GM18517 (cell line): ENCODE results near the gene POGLUT3.
A peak's percentile ranks its signal among the peaks of the same experiment; 100 is the strongest.

Experiments used
- ATAC-seq: cut with Tn5 transposase; IDR thresholded peaks from one replicate; pipeline ENCODE4 v1.9.1; 2021; ENCODE audit warnings: mild to moderate bottlenecking, moderate library complexity; ENCODE audit not compliant: unreplicated experiment

Gene POGLUT3

DNA sequence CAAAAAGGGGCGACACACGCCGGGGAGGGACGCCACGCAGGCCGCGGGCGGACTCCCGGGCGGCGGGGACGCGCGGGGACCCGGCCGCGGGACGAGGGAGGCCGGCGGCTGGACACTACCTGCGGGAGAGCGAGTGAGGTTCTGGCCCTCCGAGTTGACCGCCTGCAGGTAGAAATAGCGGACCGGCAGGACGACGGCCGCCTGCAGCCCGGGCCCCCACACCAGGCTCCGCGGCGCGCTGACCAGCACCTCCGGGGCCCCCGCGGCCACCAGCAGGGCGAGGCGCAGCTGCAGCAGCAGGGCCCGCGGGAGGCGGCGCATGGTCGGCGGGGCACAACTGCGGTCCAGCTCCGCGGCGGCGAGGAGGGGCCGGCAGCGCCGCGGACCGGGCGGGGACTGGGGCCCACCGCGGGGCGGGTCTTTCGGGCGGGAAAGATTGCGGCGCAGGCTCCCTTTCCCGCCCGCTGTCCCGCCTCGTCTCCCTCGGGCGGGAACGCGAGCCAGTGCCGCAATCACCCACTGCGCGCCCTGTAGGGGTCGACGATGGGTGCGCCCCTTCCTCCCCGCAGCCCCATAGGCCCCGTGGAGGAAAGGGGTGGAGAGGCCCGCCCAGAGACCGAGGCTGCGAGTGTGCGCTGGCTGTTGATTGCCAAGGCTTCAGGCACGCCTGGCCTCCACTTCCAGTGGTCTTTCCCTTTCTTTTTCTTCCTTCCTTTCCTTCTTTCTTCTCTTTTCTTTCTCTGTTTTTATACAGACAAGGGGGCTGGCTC lies at the start of gene POGLUT3:
Gene POGLUT3 (minus strand): TSS at position 339 of the 770 bp plus-strand sequence. CDS start 18 bp downstream, at position 321.
- peak; percentile 47 for ATAC-seq

DNA sequence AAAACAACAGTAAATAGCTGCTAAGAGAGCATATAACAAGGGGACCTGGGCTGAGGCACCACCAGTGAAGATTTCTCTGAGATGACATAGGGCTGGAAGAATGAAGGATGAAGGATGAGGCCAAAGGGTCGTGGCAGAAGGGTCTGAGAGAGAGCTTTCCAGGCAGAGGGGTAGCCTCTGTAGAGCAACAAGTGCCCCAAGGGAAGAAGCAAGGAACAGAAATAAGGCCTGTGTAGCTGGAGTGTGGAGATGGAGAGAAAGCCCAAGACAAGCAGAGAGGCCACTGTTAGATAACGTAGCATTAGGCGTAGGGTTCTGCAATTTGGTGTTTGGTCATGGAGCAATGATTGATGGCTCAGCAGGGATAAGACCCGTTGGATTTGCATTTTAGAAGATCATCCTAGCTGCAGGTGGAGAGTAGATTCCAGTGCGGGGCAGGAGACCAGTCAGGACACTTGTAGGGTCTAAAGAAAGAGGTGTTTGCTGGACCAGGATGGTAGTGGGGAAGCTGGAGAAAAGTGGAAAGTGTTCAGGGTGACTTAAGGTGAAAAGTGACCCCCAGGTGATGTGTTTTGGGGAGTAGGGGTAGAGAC lies 47.8 kb upstream of the POGLUT3 start:
- no peak for ATAC-seq

DNA sequence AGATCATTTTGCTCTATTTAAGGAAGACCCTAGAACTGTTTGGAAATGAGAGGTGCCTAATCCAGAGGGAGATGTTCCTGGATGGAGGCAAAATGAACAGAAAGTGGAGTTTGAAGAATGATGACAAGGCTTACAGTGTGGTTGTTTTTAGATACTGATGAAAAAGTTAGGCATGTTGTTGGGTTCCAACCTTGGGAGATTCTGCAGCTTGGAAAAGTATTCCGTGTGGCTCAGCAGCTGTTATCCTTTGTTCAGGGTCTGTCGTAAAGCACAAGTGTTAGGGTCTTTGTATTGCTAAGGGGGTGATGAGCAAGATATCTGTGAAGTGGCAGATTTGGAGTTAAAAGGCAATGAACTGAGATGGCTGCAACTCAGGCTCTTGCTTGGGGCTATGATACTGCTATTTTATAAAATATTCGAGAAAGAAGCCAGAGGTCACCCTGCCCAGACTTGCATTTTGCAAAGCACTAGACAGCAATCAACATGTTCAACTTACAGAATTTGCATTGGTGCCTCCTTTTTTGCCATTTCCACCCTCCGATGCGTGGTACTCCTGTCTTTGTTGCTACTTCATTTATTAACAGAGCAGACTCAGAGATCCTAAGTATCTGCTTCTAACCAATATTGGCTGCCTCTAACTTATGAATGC lies 45.3 kb upstream of the POGLUT3 start:
- ATAC-seq = no peak

GRCh38 chr11:108541531-108541930 lies 43.3 kb upstream of the POGLUT3 start:
- ATAC-seq = no peak

DNA sequence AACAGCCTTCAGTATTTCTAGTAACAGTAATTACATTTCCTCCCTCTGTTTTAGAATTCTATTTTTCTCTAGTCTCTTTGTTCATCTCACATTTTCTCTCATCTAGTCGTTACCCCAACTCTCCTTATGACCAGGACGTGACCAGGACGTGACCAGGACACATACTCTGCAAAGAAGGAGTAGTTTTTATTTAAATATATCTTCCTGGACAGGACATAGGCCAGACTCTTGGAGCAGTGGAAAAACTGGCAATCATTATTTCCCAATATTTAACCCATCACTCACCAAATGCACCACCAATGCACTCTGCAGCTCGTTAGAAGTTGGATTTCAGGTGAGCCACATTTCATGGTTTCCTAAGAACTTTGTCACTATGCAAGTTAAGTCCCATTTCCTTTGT lies 40.3 kb upstream of the POGLUT3 start:
- no peak for ATAC-seq

- ATAC-seq = no peak
Measured at GRCh38 chr11:108538022-108538424, 39.8 kb upstream of the POGLUT3 start.

GRCh38 chr11:108536783-108537182 lies 38.6 kb upstream of the POGLUT3 start:
- no peak for ATAC-seq

GRCh38 chr11:108535384-108535955 lies 37.3 kb upstream of the POGLUT3 start:
- no peak for ATAC-seq

GRCh38 chr11:108534274-108534882 lies 36.2 kb upstream of the POGLUT3 start:
- no peak for ATAC-seq

DNA sequence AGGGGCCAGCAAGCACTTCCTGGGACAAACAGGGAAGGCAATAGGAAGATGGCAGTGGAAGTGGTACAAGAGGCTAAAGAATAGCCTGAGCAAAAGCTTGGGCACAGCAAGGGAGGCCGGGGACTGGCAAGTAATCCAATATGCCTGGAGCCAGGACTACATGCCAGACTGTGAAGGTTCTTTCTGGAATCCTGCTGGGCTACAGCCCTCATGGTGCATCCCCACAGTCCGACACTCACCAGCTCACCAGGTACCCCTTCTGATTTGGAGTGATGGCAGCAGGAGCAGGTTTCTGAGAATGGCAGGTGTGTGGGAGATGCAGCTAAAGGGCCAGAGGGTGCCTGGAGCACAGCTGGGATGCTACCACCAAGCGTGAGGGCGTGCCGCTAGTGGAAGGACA lies 32.2 kb upstream of the POGLUT3 start:
- ATAC-seq = no peak

- no peak for ATAC-seq
Measured at GRCh38 chr11:108527382-108527781, 29.2 kb upstream of the POGLUT3 start.

DNA sequence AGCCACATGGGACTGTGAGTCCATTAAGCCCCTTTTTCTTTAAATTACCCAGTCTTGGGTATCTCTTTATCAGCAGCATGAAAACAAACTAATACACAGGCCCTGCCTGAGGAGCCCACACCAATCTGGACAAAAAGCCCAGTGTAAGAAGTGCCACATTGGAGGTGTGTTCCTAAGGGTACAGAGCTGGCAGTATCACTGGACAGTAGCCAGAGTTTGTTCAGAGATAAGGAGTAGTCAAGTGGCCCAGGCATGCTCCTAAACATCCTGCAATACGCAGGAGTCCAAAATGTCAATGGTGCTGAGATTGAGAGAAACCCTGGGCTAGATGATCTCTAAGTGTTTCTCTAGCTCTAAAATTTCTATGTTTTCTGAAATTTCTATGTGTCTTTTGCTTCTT lies 27.0 kb upstream of the POGLUT3 start:
- ATAC-seq = no peak

DNA sequence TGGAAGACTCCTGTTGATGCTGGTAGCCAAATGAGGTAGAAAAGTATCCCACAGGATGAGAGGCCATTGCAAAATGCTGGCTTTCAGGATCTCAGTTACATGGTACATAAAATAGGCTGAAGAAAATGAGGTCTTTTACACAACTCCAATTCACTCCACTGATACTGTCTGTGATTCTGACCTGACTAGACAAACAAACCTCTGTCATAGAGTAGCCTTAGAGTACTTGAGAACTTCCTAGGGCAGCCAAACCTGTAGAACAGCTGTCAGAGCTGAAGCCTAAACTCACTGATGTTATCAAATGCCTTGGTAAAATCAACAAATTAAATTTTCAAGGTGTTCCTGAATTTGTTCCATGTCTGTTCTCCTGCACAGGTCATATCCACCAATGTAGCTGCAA lies 26.2 kb upstream of the POGLUT3 start:
- no peak for ATAC-seq

- ATAC-seq = no peak
Measured at GRCh38 chr11:108522318-108522717, 24.1 kb upstream of the POGLUT3 start.

GRCh38 chr11:108518581-108518980 lies 20.4 kb upstream of the POGLUT3 start:
- ATAC-seq = no peak

DNA sequence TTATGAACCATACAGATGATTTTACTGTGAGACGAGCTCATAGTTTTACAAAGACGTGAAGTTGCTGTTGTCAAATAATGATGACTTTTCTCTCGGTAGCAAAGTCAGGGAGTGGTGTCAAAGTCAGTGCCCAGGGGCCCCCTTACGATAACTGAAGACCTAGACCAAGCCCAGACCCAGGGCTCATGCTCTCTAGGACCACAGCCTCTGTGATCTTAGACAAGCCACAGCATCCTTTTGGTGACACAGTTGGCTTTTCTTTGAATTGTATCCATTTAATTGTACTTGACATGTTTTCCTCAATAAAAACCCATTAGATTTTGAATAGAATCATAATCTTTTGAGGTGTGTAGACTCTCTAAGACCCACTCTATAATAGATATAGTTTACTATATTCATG lies 17.9 kb upstream of the POGLUT3 start:
- no peak for ATAC-seq

GRCh38 chr11:108512708-108513107 lies 14.5 kb upstream of the POGLUT3 start:
- ATAC-seq = no peak

DNA sequence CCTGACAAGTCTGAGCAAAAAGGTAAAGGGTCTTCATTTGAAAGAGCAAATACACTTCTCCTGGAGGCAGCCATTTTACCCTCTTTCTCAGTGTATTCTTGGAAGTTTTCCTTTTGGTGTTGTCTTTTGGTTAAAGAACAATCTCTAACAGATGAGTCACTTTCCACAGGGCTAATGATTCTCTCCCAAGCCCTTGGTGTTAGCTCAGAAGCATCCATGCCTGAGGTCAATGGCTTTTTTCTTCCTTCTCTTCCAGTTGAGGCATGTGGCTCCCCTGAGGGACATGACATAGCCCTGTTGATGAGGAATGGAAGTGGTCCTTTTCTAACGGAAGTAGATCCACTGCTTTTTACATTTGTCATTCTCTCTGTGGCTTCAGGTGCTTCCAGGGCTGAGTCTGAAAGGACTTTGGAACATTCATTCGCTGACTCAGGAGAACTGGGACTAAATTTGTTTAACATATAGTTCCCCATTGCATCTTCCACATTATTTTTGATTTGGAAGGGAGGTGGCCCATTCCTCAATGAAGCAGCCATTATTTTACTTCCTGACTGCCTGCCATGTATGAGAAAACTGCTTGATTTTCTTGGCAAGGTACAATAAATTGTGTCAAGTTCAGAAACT lies 13.8 kb upstream of the POGLUT3 start:
- ATAC-seq = no peak

DNA sequence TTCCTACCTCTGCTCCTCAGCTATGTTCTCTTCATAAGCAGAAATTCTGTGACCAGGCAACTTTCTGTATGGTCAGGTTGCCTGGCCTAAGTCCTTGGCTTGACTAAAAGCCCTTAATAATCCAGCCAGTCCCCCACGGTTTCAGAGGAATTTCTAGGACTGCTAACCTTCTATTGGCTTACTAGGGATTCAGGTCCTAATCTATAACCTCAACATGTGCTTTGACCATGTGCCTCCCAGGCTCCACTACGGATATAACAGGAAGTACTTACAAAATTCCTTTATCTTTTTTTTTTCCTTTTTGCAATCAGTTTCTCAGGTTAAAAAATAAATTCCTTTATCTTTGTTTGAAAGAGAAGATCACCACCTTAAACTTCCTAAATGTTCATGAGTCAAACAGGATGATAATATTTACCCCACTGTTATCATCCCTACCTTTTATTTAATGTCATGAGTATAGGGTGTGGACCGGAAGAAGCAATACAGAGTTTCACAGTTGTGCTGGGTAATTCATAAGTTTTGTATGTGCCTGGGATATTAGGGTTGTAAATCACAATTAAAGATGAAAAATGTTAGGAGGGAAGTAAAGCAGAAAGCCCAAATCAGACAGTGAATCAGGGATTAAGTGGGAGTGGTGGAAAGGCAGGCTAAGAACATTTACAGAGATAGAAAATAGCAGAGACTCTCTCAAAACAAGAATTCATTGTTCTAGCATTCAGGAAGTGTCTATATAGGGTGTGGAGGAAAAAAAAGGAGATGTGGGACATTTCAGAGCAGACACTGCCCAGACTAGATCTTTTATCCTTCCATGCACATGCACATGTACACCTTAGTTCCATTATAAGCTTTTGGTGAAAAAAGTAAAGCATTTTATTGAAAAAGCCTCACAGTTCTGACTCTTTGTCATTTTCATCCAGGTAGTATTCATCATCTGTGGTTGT lies 10.7 kb upstream of the POGLUT3 start:
- ATAC-seq = no peak

DNA sequence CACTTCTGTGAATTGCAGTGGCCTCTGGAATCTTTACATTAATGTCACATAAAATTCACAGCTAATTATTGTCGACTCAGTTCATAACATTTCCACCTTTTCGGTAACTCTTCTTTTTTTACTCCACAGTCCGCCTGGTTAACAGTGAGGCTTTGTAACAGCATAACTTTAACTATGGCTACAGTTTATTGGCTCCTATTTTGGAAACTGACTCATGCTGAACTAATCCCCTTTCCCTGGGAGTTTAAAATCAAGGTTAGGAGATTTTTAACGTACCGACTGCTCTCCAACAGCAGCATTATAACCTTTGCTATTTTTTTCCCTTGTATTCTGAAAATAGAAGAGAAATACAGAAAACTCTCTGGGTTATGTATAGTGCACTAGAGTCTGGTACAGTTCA lies 3.2 kb upstream of the POGLUT3 start:
- ATAC-seq = no peak
